Naive thymus-derived CD4-positive, alpha-beta T cell (primary cell): ENCODE results near the gene SPON1. TPM values are rescaled to one million over a fixed set of nuclear protein-coding genes. Genes with fewer than 3 reads are reported as not detected.

Experiments used
- ATAC-seq: fragments of 150-1000 bp; cut with Tn5 transposase; 2 replicates; pipeline ENCODE4 v1.10.0; 2021; ENCODE audit warnings: mild to moderate bottlenecking, moderate library complexity
- CTCF ChIA-PET: fragments of 350-600 bp; sonication (Branson Sonifier 250); formaldehyde crosslinking; loops from one replicate; lab custom pipeline; 2021; ENCODE audit warnings: antibody characterized with exemption; lab: Charles Lee
- POLR2A ChIA-PET: fragments of 350-600 bp; sonication (Branson Sonifier 250); formaldehyde crosslinking; loops from one replicate; lab custom pipeline; 2021; ENCODE audit warnings: antibody characterized with exemption, inconsistent platforms; lab: Charles Lee
- DNase-seq, 9 donors: peaks; one replicate each; pipeline versions ENCODE4 v3.0.0 to v3.0.0-alpha.2; 2020 to 2022; ENCODE audit warnings: mixed read lengths in 1 of 9
- H3K27ac ChIP-seq: one replicate; pipeline ENCODE4 v1.7.0; 2013; ENCODE audit warnings: mild to moderate bottlenecking, low read depth, low read length, moderate library complexity
- H3K27me3 ChIP-seq, 2 donors: one replicate each; pipeline ENCODE4 v1.7.0; 2013; ENCODE audit warnings: low read length in 2 of 2, mild to moderate bottlenecking in 2 of 2, moderate library complexity in 2 of 2; ENCODE audit not compliant: control insufficient read depth in 2 of 2, insufficient read depth in 2 of 2
- H3K36me3 ChIP-seq, 3 experiments: 1 replicate in 2 of 3; 2 replicates in 1 of 3; pipeline ENCODE4 v1.7.0; 2013; ENCODE audit warnings: low read length in 3 of 3, mild to moderate bottlenecking in 3 of 3, moderate library complexity in 1 of 3; ENCODE audit not compliant: insufficient read depth in 3 of 3, control insufficient read depth in 2 of 3
- H3K4me1 ChIP-seq, 2 donors: one replicate each; pipeline ENCODE4 v1.7.0; 2013; ENCODE audit warnings: low read length in 2 of 2, mild to moderate bottlenecking in 2 of 2, moderate library complexity in 1 of 2; ENCODE audit not compliant: control insufficient read depth in 2 of 2, insufficient read depth in 2 of 2
- H3K4me3 ChIP-seq: 2 replicates; pipeline ENCODE4 v1.7.0; 2013; ENCODE audit warnings: mild to moderate bottlenecking, low read length
- H3K9me3 ChIP-seq, 3 experiments: 1 replicate in 2 of 3; 2 replicates in 1 of 3; pipeline ENCODE4 v1.7.0; 2013; ENCODE audit warnings: low read length in 3 of 3; ENCODE audit not compliant: control insufficient read depth in 2 of 3
- H3K27ac Mint-ChIP-seq, 9 donors: one replicate each; pipeline ENCODE4 v1.8.0; 2020 to 2022; ENCODE audit warnings: mixed read lengths in 9 of 9, mild to moderate bottlenecking in 8 of 9, moderate library complexity in 5 of 9, inconsistent platforms in 2 of 9
- H3K27me3 Mint-ChIP-seq, 5 donors: one replicate each; pipeline ENCODE4 v1.8.0; 2021 to 2022; ENCODE audit warnings: mixed read lengths in 5 of 5, mild to moderate bottlenecking in 1 of 5
- H3K36me3 Mint-ChIP-seq, 5 donors: one replicate each; pipeline ENCODE4 v1.8.0; 2020 to 2022; ENCODE audit warnings: mixed read lengths in 5 of 5, mild to moderate bottlenecking in 3 of 5, inconsistent platforms in 1 of 5
- H3K4me1 Mint-ChIP-seq, 7 donors: one replicate each; pipeline ENCODE4 v1.8.0; 2020 to 2022; ENCODE audit warnings: mixed read lengths in 7 of 7, mild to moderate bottlenecking in 3 of 7, inconsistent platforms in 1 of 7
- H3K4me3 Mint-ChIP-seq, 10 donors: one replicate each; pipeline ENCODE4 v1.8.0; 2020 to 2022; ENCODE audit warnings: mild to moderate bottlenecking in 10 of 10, mixed read lengths in 10 of 10, moderate library complexity in 6 of 10, inconsistent platforms in 2 of 10
- H3K9me3 Mint-ChIP-seq, 11 donors: one replicate each; pipeline ENCODE4 v1.8.0; 2020 to 2022; ENCODE audit warnings: mixed read lengths in 11 of 11, mild to moderate bottlenecking in 4 of 11, inconsistent platforms in 1 of 11, moderate library complexity in 1 of 11
- intact Hi-C, 2 donors: fragments of 100-400 bp; cut with micrococcal nuclease; formaldehyde crosslinking; loops; one replicate each; pipeline ENCODE4 v1.15.1; 2023
- polyA plus RNA-seq, 2 donors: library from polyadenylated mRNA; unstranded; fragments of 300-500 nt; fragmentation: Illumina TruSeq; gene quantifications; one replicate each; pipeline ENCODE4 v1.2.3, GENCODE V29; 2021
- total RNA-seq, 6 experiments: library from RNA in 5 of 6; stranded (reverse) in 5 of 6; gene quantifications; 1 replicate in 5 of 6; 2 replicates in 1 of 6; pipeline ENCODE4 v1.2.3 and lab custom pipeline; 2021 to 2026

Gene SPON1
- total and polyA plus RNA-seq, 7 experiments from 2014 or later, result 0.35 to 20.8 (median 1.6) TPM

DNA sequence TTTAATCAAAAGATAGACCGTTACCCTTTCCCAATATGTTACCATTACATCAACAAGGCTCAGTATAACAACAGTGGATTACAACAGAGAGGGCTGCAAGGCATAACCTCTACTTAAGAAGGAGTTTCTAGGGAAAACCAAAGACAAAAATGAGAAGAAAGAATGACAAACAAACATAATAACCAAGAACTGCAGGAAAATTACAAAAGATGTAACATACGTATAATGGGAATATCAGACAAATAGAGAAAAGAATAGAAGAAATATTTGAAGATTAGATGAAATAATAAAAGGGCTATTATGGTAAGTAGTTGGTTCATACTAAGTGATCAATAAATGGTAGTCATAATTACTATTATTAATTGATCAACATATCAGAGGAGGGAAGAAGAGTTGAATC, 39.1 kb downstream of the SPON1 start:
- peaks cover 0 to 4% of the 10 kb centered on the region in 2 donors for H3K27me3 ChIP-seq
- ChIA-PET CTCF (no interaction called here), POLR2A (no interaction called here)
- no peak overlapping the region for H3K27ac ChIP-seq
- Mint-ChIP-seq H3K9me3 (peaks cover 9 to 35% (median 16%) of the 10 kb centered on the region in 11 donors), H3K36me3 (peaks cover 0 to 19% (median 8%) of the 10 kb centered on the region in 5 donors), H3K27ac (no peak overlapping the region), H3K27me3 (peaks cover 0 to 21% (median 0%) of the 10 kb centered on the region in 5 donors), H3K4me1 (no peaks in the 10 kb centered on the region), H3K4me3 (no peak overlapping the region)
- H3K4me1 ChIP-seq, result no peaks in the 10 kb centered on the region
- peaks cover 0 to 3% (median 0%) of the 10 kb centered on the region in 3 experiments for H3K9me3 ChIP-seq
- no peak overlapping the region for H3K4me3 ChIP-seq
- intact Hi-C loops, result no loop called here
- DNase-seq (no peak), ATAC-seq (no peak)
- H3K36me3 ChIP-seq, result no peaks in the 10 kb centered on the region

DNA sequence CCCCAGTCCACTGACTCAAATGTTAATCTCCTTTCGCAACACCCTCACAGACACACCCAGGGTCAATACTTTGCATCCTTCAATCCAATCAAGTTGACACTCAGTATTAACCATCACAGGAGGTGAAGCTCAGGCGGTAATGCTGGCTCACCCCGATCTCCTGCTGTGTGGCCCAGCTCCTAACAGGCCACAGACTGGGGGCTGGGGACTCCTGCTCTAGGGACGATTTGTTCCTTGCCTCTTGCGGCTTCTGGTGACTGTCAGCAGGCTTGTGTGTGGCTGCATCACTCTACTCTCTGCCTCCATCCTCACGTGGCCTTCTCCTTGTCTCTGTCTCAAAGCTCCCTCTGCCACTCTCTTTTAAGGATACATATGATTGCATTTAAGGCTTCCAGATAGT, 45.0 kb downstream of the SPON1 start:
- ChIA-PET POLR2A (no interaction called here), CTCF (no interaction called here)
- no peak for DNase-seq
- ATAC-seq, result no peak
- no peak overlapping the region for H3K27ac ChIP-seq
- intact Hi-C loops, result no loop called here
- no peak overlapping the region for H3K27ac Mint-ChIP-seq
- H3K4me3 ChIP-seq, result no peak overlapping the region
- H3K27me3 ChIP-seq, result peaks cover 0 to 4% of the 10 kb centered on the region in 2 donors
- H3K4me1 ChIP-seq, result no peaks in the 10 kb centered on the region
- H3K36me3 ChIP-seq, result no peaks in the 10 kb centered on the region
- peaks cover 0 to 12% (median 0%) of the 10 kb centered on the region in 5 donors for H3K27me3 Mint-ChIP-seq
- peaks cover 2 to 18% (median 6%) of the 10 kb centered on the region in 11 donors for H3K9me3 Mint-ChIP-seq
- peaks cover 0 to 5% (median 0%) of the 10 kb centered on the region in 5 donors for H3K36me3 Mint-ChIP-seq
- H3K9me3 ChIP-seq, result no peaks in the 10 kb centered on the region
- H3K4me3 Mint-ChIP-seq, result no peak overlapping the region
- no peaks in the 10 kb centered on the region for H3K4me1 Mint-ChIP-seq

DNA sequence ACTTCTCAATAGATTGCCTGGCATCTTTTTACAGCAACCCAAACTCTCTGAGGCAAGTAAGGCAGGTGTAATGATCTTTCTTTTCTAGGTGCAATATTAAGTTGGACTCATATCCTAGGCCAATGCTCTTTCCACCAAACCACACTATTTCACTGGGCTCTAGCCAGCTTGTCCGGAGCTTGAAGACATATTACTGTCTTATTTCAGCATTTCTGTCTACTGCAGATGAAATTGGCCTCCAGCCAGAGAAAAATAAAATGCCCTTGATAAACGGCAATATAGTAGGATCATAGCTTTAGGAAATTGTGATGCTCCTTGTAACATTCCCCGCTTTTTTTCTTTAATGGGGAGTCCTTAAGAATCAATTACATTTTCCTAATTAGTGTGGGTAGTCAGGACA, 48.1 kb downstream of the SPON1 start:
- Mint-ChIP-seq H3K4me1 (no peaks in the 10 kb centered on the region), H3K27me3 (peaks cover 0 to 3% (median 0%) of the 10 kb centered on the region in 5 donors), H3K9me3 (peaks cover 0 to 3% (median 0%) of the 10 kb centered on the region in 11 donors), H3K4me3 (no peak overlapping the region), H3K27ac (no peak overlapping the region), H3K36me3 (no peaks in the 10 kb centered on the region)
- Histone ChIP-seq H3K4me1 (no peaks in the 10 kb centered on the region), H3K27ac (no peak overlapping the region), H3K27me3 (peaks cover 0 to 2% of the 10 kb centered on the region in 2 donors), H3K36me3 (no peaks in the 10 kb centered on the region), H3K9me3 (no peaks in the 10 kb centered on the region), H3K4me3 (no peak overlapping the region)
- intact Hi-C loops, result no loop called here
- DNase-seq (no peak), ATAC-seq (no peak)
- CTCF ChIA-PET, result no interaction called here
- POLR2A ChIA-PET, result no interaction called here

DNA sequence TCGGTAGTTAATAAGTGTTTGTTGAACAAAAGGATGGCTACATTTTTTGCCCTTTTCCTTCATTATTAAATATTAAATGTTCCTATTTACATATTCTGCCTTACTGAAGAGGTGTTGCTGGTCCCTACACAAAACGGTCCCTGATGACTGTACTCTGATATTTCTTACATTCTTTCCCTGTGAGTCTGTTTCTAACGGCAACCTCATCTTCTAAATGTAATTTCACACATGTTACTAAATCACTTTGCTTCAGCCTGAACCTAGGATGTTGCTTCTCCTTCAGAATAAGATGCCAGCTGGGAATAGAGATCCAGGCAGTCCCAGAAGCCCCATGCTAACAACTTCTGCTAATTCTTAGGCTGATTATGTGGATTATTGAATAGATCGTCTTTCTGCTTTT, 50.3 kb downstream of the SPON1 start:
- H3K9me3 Mint-ChIP-seq, result no peaks in the 10 kb centered on the region
- Histone ChIP-seq H3K36me3 (no peaks in the 10 kb centered on the region), H3K27me3 (no peaks in the 10 kb centered on the region), H3K4me1 (no peaks in the 10 kb centered on the region), H3K27ac (no peak overlapping the region), H3K4me3 (no peak overlapping the region), H3K9me3 (no peaks in the 10 kb centered on the region)
- ATAC-seq (no peak), DNase-seq (no peak)
- H3K4me1 Mint-ChIP-seq, result no peaks in the 10 kb centered on the region
- CTCF ChIA-PET, result no interaction called here
- H3K4me3 Mint-ChIP-seq, result no peak overlapping the region
- POLR2A ChIA-PET, result no interaction called here
- no peaks in the 10 kb centered on the region for H3K36me3 Mint-ChIP-seq
- no peaks in the 10 kb centered on the region for H3K27me3 Mint-ChIP-seq
- H3K27ac Mint-ChIP-seq, result no peak overlapping the region
- intact Hi-C loops, result no loop called here

DNA sequence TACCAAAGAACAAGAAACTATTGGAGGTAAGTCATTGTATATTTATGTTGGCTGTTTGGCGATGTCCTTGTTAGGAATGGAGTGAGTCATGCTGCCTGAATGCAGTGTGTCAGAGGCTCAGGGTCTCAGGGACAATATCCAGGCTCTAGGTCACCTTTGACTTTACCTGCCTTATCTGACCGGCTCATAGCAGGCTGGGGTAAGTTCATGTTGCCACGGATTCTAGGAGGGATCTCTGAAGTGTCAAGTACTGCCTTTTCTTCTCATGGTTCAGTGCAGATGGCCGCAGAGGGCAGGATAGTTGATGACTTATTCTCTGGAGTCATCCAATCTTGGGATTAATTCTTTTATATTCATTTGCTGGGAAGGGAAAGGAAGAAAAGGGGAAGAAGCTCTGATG, 53.2 kb downstream of the SPON1 start:
- POLR2A ChIA-PET, result no interaction called here

DNA sequence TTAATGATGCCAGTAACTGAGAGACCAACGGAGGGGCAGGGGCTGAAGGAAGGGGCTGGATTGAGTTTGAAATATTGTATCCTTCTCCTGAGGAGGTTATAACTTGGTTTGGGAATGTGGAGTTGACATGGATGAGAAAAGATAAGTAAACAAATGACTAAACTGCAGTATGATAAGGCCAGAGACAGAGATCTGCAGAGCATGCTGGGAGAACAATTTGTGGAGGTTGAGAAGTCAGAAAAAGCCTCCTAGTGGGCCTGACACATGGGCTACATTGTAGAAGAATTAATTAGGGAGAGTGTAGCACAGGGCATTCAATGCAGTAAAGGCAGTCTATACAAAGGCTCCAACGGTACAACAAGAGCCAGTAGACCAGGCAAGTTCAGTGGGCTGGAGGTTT, 55.9 kb downstream of the SPON1 start:
- Mint-ChIP-seq H3K9me3 (peaks cover 0 to 2% (median 0%) of the 10 kb centered on the region in 11 donors), H3K4me3 (no peak overlapping the region), H3K27me3 (peaks cover 0 to 20% (median 3%) of the 10 kb centered on the region in 5 donors), H3K4me1 (peaks cover 0 to 2% (median 0%) of the 10 kb centered on the region in 7 donors), H3K27ac (peak overlapping the region in 1 of 9 donors; percentile 0), H3K36me3 (no peaks in the 10 kb centered on the region)
- Histone ChIP-seq H3K27me3 (no peaks in the 10 kb centered on the region), H3K4me3 (no peak overlapping the region), H3K27ac (no peak overlapping the region), H3K9me3 (no peaks in the 10 kb centered on the region), H3K36me3 (no peaks in the 10 kb centered on the region), H3K4me1 (no peaks in the 10 kb centered on the region)
- ChIA-PET CTCF (no interaction called here), POLR2A (no interaction called here)
- ATAC-seq (no peak), DNase-seq (no peak)
- intact Hi-C loops, result no loop called here

More for the DNA sequence above, 53.2 kb downstream of the SPON1 start:
- intact Hi-C loops, result no loop called here
- H3K4me1 Mint-ChIP-seq, result no peaks in the 10 kb centered on the region
- CTCF ChIA-PET, result no interaction called here
- no peak overlapping the region for H3K27ac ChIP-seq
- no peak overlapping the region for H3K4me3 Mint-ChIP-seq
- H3K9me3 Mint-ChIP-seq, result peaks cover 0 to 1% (median 0%) of the 10 kb centered on the region in 11 donors
- H3K36me3 ChIP-seq, result no peaks in the 10 kb centered on the region
- H3K4me3 ChIP-seq, result no peak overlapping the region
- DNase-seq, result no peak
- H3K4me1 ChIP-seq, result no peaks in the 10 kb centered on the region
- H3K36me3 Mint-ChIP-seq, result no peaks in the 10 kb centered on the region
- no peak for ATAC-seq
- no peaks in the 10 kb centered on the region for H3K27me3 ChIP-seq
- peaks cover 0 to 8% (median 0%) of the 10 kb centered on the region in 5 donors for H3K27me3 Mint-ChIP-seq
- H3K27ac Mint-ChIP-seq, result no peak overlapping the region
- H3K9me3 ChIP-seq, result no peaks in the 10 kb centered on the region

DNA sequence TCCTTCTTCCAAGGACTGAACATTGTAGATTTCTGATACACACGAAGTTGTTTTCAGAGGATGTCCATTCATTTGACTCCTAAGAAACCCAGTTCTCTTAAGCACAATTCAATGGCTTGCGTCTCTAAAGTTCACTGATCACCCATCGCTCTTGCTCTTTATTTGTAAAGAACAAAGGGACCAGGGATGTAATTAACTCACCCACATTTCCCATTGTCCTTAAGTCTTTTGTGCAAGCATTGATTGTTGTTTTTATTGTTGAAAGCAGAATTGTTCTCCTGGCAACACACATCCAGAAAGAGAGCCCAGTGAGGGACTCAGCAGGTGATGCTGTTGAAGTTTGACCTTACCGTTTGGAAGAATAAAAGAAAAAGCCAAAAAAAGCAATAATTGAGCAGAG, 59.2 kb downstream of the SPON1 start:
- ATAC-seq (no peak), DNase-seq (no peak)
- Mint-ChIP-seq H3K4me3 (no peak overlapping the region), H3K27ac (no peak overlapping the region), H3K36me3 (no peaks in the 10 kb centered on the region), H3K4me1 (peaks cover 0 to 4% (median 0%) of the 10 kb centered on the region in 7 donors), H3K9me3 (peaks cover 0 to 6% (median 0%) of the 10 kb centered on the region in 11 donors), H3K27me3 (peaks cover 0 to 28% (median 8%) of the 10 kb centered on the region in 5 donors)
- Histone ChIP-seq H3K36me3 (no peaks in the 10 kb centered on the region), H3K27me3 (no peaks in the 10 kb centered on the region), H3K4me3 (no peak overlapping the region), H3K9me3 (no peaks in the 10 kb centered on the region), H3K27ac (no peak overlapping the region), H3K4me1 (no peaks in the 10 kb centered on the region)
- POLR2A ChIA-PET, result interaction anchor here (0.7 kb wide), 1 partner anchor 171 kb away, joined by 3 read pairs; no protein-coding TSS in a partner anchor
- intact Hi-C loops, result no loop called here
- CTCF ChIA-PET, result no interaction called here
